HG03039 (cell line): ENCODE measurements around the gene CBLN1.
"Not testable (repeated sequence)": the region's sequence is repeated elsewhere in the genome, so short reads cannot be mapped to it uniquely, and the experiment has no call there.

ENCODE experiments used
- ATAC-seq: cut with Tn5 transposase; IDR thresholded peaks from one replicate; pipeline ENCODE4 v1.9.1; 2021; ENCODE audit warnings: mild to moderate bottlenecking, moderate library complexity; ENCODE audit not compliant: unreplicated experiment

CBLN1 gene

DNA sequence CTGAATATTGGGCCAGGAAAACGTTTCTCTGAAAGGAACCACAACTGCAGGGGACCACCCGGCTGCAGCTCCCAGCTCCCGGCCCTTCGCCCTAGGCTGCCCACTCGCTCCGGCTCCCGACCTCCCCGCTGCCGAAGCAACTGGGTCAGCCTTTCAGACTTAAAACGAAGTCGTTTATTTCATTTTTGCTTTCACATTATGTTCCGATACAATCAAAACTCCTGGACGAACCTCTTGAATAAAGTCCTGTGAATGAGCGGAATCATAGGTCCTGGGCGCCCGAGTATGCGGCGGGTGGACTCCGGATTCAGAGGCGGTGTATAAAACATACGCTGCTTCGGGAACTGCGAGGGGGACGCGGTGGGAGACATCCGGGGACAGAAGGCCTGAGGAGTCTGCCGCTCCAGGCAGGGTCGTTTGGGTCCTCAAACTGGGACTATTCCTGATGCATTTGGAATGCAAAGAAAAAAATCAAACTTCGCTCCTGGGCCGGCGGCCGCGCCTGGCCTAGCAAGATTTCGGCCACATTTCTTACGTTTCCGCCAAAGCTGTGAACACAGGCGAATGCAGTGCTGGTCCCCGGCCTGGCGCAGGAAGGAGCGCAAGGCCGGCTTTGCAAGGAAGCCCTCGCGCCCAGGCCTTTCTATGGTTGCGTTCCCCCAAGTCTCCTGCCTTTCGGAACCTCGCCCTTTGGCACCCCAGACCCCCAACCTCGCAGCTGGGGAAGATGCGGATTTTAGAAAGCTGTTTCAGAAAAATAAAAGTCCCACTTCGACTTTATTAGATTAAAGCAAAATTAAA lies 3.7 kb downstream of the CBLN1 start:
- no peak for ATAC-seq

DNA sequence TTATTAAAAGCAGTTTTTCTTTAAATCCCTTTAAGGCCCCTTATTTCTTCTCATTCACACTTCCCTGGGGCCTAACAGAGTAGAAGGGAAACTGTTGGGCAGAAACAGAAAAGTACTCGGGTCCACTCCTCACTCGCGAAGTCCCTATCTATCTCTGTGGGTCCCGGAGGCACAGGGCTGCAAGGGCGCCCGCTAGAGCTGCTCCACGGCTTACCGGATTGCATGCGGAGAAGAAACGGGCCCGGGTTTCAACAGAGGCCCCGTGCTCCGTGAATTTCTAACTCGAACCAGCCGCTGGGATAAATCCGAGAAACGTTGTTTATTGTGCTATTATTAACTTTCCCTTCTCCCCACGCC lies 4.3 kb downstream of the CBLN1 start:
- ATAC-seq = no peak

DNA sequence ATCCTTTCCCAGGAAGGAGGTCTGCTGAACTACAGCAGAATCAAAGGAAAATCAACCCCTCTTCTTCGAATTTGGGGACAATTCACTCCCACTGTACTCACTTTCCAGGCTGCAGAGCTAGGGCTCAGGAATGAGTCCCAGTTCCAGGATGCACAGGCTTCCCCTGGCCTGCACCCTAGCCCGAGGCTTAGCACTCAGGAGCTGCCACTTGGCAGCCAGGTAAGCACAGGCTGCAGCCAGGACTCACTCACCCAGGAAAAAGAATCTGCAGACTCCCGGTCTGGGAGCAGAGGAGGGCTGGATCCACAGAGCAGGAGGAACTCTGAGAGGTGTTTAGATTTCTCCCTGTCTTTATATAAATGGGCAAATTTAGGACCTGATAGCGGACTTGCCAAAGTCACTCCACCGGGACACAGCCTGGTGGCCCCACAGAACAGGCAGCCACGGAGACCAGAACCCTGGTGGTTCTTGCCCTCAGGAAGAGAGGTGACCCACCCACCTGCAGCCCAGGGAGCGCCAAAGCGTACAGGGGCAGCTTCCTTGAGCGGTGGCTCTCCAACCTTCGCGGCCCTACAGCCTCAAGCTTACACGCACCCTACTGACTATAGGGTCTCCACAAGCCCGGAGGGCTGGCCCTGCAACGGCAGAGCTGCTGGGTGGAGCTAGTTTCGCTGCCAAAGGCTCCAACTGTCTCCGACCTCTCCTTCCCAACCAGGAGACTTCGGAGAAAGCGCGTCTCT lies 4.8 kb downstream of the CBLN1 start:
- ATAC-seq = no peak

DNA sequence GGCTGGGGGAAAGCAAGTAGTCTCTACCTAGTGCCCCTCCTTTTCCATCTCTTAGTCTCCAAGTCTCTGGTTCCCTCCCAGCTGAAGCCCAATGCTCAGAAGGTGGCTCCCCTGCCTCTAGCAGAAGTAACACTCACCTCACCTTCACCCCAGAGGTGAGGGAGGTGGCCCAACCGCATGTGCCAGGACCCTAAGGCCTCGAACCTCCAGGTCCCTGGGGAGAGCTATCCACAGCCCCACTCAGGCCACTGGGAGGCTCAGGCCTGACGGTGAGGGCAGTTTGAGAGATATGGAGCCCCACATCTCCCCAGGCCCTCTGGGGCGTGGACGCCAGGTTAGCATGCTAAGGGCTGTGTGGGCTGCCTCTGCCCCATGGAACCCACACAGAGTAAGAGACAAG lies 5.8 kb downstream of the CBLN1 start:
- no peak for ATAC-seq

DNA sequence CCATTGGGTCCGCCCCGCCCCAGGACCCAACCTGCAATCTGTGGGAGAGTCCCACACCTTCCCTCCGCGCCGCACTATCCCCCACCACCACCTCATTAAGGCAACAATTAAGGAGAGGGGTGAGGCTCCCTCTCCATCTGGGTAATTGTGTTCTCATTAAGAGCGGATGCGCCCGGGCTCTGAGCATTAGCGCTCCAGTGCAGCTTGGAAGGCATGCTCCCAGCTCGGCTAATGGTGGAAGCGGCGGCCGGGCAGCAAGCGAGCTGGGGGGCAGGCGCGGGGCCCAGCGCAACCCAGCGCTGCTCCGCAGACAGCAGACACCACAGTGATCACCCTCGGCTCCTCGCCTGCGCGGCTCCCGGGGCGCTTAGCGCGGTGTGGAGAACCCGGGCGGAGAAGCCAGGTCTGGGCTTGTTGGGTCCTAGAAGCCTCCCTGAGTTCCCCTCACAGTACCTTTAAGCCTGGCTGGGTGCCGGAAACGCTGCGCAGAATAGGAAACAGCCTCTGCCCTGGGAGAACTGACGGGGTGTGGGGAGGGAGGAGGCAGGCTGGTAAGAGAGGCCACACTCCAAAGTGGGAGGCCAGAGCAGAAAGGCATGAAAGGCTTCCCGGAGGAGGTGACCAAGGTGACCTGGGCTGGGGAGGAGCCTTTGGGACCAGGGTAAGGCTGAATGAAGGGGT lies 6.4 kb downstream of the CBLN1 start:
- ATAC-seq = no peak

DNA sequence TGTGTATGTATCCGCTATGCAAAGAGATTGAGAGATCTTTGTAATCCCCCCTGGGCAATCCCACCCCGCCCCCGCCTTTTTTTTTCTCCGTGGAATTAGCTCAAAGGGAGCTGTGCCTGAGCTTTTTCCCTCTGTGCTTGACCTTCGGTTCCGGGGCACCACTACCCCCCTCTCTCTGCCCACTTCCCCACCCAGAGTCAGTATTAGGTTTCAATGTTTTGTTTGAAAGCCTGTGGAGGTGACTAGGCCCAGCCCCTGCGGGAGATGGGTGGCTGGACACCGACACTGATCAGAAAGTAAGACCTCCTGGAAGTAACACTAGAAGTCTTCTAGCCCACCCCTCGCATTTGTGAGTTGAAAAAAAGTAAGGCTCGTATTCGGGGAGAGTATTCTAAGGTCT lies 7.0 kb downstream of the CBLN1 start:
- ATAC-seq = no peak

DNA sequence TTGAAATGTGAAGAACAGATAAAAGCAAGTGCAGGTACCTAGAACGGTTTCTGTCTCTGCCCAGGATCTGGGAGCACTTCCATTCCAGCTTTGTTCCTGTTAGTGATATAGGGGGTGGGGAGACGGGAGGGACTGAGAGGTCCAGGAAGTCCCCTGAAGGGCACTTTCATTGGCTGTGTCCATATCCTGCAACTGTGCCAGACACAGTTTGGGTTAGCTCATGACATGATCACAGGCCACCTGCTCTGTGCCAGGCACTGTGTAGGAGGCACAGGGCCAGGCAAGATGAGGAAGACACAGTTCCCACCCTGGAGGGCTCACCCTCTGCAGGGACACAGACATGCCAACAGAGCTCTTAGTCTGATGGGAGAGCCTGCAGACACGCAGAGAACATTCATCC lies 7.9 kb downstream of the CBLN1 start:
- no peak for ATAC-seq

DNA sequence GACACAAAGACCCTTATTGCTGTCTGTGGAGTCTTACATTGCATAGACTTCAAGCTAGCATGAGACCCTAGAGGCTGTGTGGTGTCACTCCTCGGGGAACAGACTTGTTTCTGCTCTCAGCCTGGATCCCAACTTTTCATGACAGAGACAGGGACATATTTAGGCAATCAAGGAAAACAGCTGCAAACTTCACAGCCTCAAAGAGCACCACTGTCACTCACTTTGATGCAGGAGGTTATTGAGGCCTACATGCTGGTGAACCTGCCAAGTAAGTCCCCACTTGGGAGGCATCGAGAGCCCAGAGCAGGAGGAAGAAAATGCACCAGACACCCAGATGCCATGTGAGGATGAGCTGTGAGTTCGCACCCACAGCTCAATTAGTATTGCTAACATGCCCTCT lies 10.3 kb downstream of the CBLN1 start:
- ATAC-seq = no peak

DNA sequence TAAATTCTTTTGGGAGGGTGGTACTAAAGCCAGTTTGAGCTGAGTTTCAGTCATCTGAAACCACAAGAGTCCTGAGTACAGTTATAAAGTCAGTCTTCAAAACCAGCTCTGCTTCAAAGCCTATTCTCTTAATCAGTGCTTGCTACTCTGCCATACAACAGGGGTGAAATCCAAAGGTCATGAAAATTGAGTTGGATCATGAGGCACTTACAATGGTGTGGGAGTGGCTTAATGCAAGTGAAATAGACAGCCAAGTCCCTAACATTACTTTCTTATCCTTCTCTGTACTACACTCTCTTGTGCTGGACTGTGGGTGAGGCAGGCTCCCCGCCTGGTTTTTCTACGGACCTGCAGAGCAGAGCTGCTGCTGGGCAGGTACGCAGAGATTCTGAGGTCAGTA lies 12.4 kb downstream of the CBLN1 start:
- ATAC-seq = no peak

DNA sequence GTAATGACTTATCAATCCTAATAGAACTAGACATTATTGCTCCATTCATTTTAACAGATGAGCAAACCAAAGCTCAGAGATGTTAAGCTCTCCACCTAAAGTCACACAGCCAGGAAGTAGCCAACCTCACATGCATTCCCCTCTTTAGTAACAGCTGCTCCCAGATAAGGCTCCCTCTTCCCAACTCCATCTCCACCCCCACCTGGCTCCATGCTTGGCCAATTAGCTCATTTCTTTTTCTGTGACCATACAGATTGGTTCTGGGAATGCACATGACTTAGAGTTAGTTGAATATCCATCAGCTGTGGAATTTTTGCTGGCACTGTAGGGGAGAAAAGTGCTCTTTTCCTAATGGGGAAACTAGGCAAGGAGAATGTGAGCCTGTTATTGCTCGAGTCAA lies 13.0 kb downstream of the CBLN1 start:
- ATAC-seq = no peak

DNA sequence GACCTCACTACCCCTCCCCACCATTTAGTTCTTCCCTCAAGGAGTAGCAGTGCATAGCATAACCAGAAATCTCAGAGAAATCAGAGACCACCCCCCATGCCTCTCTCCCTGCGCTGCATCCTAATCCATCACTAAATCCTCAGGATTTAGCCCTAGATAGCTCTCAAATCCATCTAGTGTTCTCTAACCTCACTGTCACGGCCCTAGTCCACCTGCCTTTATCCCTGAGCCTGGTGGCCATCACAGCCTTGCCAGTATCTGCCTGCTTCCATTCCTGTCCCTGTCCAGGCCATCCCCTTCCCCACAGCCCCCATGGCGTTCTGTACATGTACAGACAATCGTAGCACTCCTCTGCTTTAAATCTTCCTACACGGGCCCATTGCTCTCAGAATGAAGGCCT lies 19.1 kb downstream of the CBLN1 start:
- ATAC-seq = no peak

DNA sequence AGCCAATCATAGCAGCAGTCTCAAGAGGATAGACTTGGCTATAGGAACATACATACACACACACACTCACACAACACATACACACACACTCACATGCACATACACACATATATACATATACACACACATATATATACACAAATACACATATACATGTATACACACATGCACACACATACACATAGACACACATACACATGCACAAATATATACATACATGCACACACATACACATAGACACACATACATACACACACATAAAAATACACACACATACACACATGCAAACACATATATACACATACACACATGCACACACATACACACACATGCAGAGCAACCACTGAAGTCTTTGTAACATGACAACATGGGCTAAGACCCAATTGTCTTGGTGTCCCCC lies 19.7 kb downstream of the CBLN1 start:
- no peak for ATAC-seq

DNA sequence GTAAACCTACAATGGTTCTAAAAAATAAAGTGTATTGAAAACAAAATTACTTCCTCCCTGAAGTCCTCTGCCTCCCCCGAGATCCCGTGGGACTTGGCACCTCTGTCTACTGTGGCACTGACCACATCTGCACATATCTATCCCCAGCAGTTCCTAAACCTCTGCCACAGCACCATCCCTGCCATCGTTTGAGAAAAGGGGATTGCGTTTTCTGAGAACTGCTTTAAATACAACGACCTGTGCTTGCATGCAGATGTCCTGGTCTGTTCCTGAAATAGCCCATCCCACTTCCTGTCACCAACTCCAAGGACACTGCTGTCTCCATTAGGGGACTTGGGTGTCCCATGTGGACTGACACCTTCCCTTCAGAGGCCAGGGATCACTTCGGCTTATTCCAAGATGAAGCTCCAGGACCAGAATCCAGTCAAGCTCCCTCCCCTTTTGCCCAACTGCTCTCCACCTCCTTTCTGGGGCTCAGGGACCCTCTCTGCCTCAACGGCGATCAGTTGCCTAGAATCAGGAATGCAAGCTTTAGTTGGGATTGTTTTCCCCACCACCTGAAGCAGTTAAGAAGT lies 20.6 kb downstream of the CBLN1 start:
- no peak for ATAC-seq

DNA sequence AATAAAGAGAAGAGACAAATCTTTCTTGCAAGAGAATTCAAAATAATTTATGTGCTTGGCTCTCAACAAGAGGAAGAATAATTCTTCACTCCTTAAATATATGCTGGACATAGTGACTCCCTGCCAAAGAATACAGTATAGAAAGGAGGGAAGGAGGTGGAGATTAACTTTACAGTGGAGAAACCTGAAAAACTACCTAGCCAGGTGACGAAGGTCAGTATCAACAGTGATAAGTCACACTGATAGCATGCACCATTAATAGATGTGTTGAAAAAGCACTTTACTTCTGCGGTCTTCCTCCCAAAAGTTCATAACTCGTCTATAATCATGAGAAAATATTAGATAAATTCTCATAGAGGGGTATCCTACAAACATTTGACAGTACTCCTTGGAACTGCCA lies 21.4 kb downstream of the CBLN1 start:
- ATAC-seq = no peak

DNA sequence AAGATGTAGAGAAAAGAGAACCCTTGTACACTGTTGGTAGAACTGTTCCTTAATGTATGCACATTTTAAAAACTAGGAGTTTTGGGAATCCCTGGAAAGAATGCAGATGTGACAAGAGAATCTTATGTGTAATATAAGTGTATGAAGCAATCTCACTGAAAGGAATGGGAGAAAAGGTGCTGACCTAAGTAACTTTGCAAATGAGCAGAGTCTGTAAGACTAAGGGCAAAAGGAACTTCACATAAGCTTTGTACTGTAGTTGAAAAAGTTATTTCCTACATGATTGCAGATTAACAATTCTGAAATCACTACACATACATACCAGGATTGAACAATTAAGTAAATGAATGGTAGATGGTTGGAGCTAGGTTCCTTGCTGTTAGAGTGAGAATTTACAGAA lies 22.3 kb downstream of the CBLN1 start:
- ATAC-seq = no peak

DNA sequence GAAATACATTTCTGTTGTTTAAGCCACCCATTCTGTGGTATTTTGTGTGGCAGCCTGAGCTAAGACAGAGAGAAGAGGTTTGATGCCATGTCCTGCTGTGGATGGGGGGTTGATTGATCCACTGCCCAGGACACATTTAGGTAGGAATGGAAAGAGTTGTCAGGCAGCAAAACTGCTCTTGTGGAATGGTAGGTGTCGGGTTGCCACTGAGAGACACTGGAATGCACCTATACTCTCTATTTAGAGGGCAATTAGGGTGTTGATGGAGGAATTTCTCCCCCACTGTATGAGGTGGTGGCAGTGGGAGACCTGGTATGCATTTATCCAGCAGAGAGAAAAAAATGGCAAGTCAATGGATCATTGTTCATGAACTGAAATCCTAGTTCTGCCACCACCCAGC lies 30.9 kb downstream of the CBLN1 start:
- no peak for ATAC-seq

DNA sequence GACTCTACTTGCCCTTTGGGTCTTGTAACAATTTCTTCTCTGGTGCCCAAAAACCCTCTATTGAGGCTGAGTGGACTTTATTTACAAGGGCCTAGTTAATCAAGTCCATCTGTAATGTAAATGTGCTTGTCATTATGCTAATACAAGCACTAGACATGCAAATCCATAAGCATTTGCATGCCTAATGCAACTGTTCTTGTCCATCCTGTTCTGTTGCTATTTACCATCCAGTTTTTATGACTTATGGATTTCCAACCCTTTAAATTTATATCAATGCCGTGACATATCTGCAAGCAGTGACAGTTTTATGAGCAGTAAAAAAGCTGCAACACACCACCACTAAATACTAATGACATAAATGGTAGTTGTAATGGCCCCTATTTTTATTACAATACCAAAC lies 33.4 kb downstream of the CBLN1 start:
- ATAC-seq = no peak

DNA sequence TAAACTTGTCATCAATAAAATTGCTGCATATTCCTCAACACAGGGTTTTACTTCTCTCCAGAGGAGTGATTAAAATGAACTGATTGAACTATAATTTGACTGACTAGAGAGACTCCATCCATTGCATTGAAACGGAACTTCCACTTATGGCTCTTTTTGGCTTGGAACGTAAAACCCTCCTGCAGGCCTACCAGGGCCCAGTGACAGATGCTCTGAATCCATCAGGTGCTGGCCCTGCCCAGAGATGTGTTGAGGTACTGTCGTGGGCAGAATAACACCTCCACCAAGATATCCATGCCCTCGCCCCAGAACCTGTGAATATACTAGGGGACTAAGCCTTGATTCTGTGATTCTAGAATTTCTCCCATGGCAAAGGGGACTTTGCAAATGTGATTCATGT lies 45.4 kb downstream of the CBLN1 start:
- no peak for ATAC-seq

DNA sequence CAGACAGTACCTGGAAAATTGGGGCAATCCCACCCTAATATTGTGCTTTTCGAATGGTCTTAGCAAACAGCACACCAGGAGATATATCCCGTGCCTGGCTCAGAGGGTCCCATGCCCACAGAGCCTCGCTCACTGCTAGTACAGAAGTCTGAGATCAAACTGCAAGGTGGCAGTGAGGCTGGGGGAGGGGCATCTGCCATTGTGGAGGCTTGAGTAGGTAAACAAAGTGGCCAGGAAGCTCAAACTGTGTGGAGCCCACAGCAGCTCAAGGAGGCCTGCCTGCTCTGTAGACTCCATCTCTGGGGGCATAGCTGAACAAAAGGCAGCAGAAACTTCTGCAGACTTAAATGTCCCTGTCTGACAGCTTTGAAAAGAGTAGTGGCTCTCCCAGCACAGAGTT lies 53.3 kb downstream of the CBLN1 start:
- ATAC-seq = not testable (repeated sequence)
